Trophoblast cell (in vitro differentiated cells and primary cell): Measurements from ENCODE around the gene TNS3.

Experiments used
- DNase-seq, 2 donors: peaks; one replicate each; pipeline ENCODE4 v3.0.0-alpha.2; 2016
- H2AFZ ChIP-seq: 2 replicates; pipeline ENCODE4 v1.6.1; 2013; ENCODE audit warnings: low read length, moderate library complexity, mild to moderate bottlenecking; ENCODE audit not compliant: insufficient read depth, poor library complexity
- H2AK5ac ChIP-seq: 2 replicates; pipeline ENCODE4 v1.6.1; 2013; ENCODE audit warnings: mild to moderate bottlenecking, low read length
- H2BK120ac ChIP-seq: 2 replicates; pipeline ENCODE4 v1.6.1; 2013; ENCODE audit warnings: low read length, mild to moderate bottlenecking, moderate library complexity; ENCODE audit not compliant: insufficient read depth, poor library complexity
- H2BK12ac ChIP-seq: 2 replicates; pipeline ENCODE4 v1.6.1; 2013; ENCODE audit warnings: mild to moderate bottlenecking, low read length, moderate library complexity
- H2BK5ac ChIP-seq: 2 replicates; pipeline ENCODE4 v1.6.1; 2013; ENCODE audit warnings: low read length, low read depth, moderate library complexity, mild to moderate bottlenecking; ENCODE audit not compliant: poor library complexity
- H3K14ac ChIP-seq: 2 replicates; pipeline ENCODE4 v1.6.1; 2013; ENCODE audit warnings: mild to moderate bottlenecking, low read length
- H3K18ac ChIP-seq: 2 replicates; pipeline ENCODE4 v1.6.1; 2013; ENCODE audit warnings: mild to moderate bottlenecking, low read length
- H3K23ac ChIP-seq: 2 replicates; pipeline ENCODE4 v1.6.1; 2013; ENCODE audit warnings: low read length
- H3K27ac ChIP-seq: 2 replicates; pipeline ENCODE4 v1.5.1; 2013; ENCODE audit warnings: low read depth, mild to moderate bottlenecking, inconsistent platforms, low read length, moderate library complexity
- H3K27me3 ChIP-seq: 2 replicates; pipeline ENCODE4 v1.6.1; 2013; ENCODE audit warnings: inconsistent platforms, mild to moderate bottlenecking, low read length, moderate library complexity; ENCODE audit not compliant: insufficient read depth
- H3K36me3 ChIP-seq, 2 experiments: 1 replicate in 1 of 2; 2 replicates in 1 of 2; pipeline ENCODE4 v1.6.1; 2013; ENCODE audit warnings: low read length in 2 of 2, mild to moderate bottlenecking in 2 of 2, moderate library complexity in 1 of 2; ENCODE audit not compliant: insufficient read depth in 2 of 2, control insufficient read depth in 1 of 2
- H3K4ac ChIP-seq: 2 replicates; pipeline ENCODE4 v1.6.1; 2013; ENCODE audit warnings: low read depth, mild to moderate bottlenecking, low read length, moderate library complexity
- H3K4me1 ChIP-seq, 2 experiments: 1 replicate in 1 of 2; 2 replicates in 1 of 2; pipeline ENCODE4 v1.6.1; 2013; ENCODE audit warnings: low read length in 2 of 2, mild to moderate bottlenecking in 2 of 2, moderate library complexity in 1 of 2; ENCODE audit not compliant: insufficient read depth in 2 of 2, control insufficient read depth in 1 of 2
- H3K4me2 ChIP-seq: 2 replicates; pipeline ENCODE4 v1.6.1; 2013; ENCODE audit warnings: inconsistent platforms, mild to moderate bottlenecking, low read length, moderate library complexity
- H3K4me3 ChIP-seq: 2 replicates; pipeline ENCODE4 v1.5.1; 2013; ENCODE audit warnings: mild to moderate bottlenecking, low read depth, low read length, inconsistent platforms
- H3K79me1 ChIP-seq: one replicate; pipeline ENCODE4 v1.6.1; 2013; ENCODE audit warnings: low read length
- H3K79me2 ChIP-seq: 2 replicates; pipeline ENCODE4 v1.6.1; 2013; ENCODE audit warnings: low read length, mild to moderate bottlenecking; ENCODE audit not compliant: control insufficient read depth, insufficient read depth, poor library complexity
- H3K9ac ChIP-seq: 2 replicates; pipeline ENCODE4 v1.6.1; 2013; ENCODE audit warnings: mild to moderate bottlenecking, low read length
- H3K9me3 ChIP-seq: 2 replicates; pipeline ENCODE4 v1.6.1; 2013; ENCODE audit warnings: low read depth, mild to moderate bottlenecking, control low read depth, inconsistent platforms, low read length; ENCODE audit not compliant: insufficient read depth
- H4K12ac ChIP-seq: 2 replicates; pipeline ENCODE4 v1.6.1; 2013; ENCODE audit warnings: low read depth, mild to moderate bottlenecking, low read length, moderate library complexity
- H4K8ac ChIP-seq: 2 replicates; pipeline ENCODE4 v1.6.1; 2013; ENCODE audit warnings: low read depth, mild to moderate bottlenecking, low read length, moderate library complexity
- H4K91ac ChIP-seq: one replicate; pipeline ENCODE4 v1.6.1; 2013; ENCODE audit warnings: low read depth, mild to moderate bottlenecking, low read length, moderate library complexity
- WGBS: extraction: QIAGEN DNeasy Blood & Tissue Kit; methylation state at CpG from one replicate; pipeline ENCODE4 v1.1.7; 2013; ENCODE audit warnings: missing lambda C conversion rate; ENCODE audit not compliant: insufficient read length, insufficient coverage; ENCODE audit errors: extremely low coverage; 5-methylcytosine and 5-hydroxymethylcytosine counted together

The TNS3 gene

DNA sequence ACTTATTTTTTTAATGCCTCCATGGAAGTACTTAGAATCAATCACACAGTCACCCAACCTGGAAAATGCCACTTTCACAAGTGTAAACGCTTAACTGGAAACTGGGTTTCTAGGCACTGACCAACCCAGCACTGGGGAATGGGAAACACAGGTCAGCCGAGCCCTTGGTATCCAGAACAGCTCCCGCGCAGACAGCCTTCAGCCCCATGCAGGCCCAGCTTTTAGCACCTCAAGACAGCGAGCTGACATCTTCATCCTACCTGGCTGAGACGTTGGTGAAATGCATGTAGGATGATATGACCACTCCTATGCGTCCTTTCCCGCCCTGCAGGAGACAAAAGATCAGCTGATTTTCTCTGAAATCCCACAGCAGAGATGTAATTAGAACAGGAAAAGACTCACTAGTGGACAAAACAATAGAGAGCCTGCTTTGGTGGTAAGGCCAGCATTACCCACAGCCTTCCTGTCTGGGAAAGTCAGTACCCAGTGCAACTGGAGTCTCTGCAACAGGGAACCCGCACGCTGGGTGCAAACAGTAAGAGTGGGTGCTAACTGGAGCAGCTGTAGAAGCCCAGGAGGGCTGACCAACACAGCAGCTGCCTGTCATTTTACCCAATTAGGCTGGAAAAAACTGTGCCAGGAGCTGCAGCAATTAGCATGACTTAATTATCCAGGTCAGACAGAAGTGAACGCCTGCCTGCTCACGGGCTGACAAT lies 153.7 kb downstream of the TNS3 start:
- H3K14ac ChIP-seq: no peak overlapping the region
- no peak overlapping the region for H2BK5ac ChIP-seq
- H3K18ac ChIP-seq: peak overlapping the region; percentile 5
- no peak overlapping the region for H3K4ac ChIP-seq
- H3K4me3 ChIP-seq: no peak overlapping the region
- no peak overlapping the region for H3K9ac ChIP-seq
- H3K9me3 ChIP-seq: no peaks in the 10 kb centered on the region
- no peak overlapping the region for H2BK12ac ChIP-seq
- H3K79me2 ChIP-seq: no peaks in the 10 kb centered on the region
- no peak overlapping the region for H4K8ac ChIP-seq
- no peaks in the 10 kb centered on the region for H3K27me3 ChIP-seq
- H3K79me1 ChIP-seq: peaks cover 2% of the 10 kb centered on the region
- H2AFZ ChIP-seq: no peak overlapping the region
- H3K23ac ChIP-seq: no peak overlapping the region
- DNase-seq: no peak
- WGBS: no CpG with 5 or more reads among the region's 12 CpGs
- no peak overlapping the region for H3K4me2 ChIP-seq
- H4K12ac ChIP-seq: no peak overlapping the region
- H2BK120ac ChIP-seq: no peak overlapping the region
- no peak overlapping the region for H4K91ac ChIP-seq
- no peak overlapping the region for H3K27ac ChIP-seq
- peaks cover 0 to 6% of the 10 kb centered on the region in 2 experiments for H3K4me1 ChIP-seq
- H3K36me3 ChIP-seq: peaks cover 36 to 64% of the 10 kb centered on the region in 2 experiments
- no peak overlapping the region for H2AK5ac ChIP-seq

DNA sequence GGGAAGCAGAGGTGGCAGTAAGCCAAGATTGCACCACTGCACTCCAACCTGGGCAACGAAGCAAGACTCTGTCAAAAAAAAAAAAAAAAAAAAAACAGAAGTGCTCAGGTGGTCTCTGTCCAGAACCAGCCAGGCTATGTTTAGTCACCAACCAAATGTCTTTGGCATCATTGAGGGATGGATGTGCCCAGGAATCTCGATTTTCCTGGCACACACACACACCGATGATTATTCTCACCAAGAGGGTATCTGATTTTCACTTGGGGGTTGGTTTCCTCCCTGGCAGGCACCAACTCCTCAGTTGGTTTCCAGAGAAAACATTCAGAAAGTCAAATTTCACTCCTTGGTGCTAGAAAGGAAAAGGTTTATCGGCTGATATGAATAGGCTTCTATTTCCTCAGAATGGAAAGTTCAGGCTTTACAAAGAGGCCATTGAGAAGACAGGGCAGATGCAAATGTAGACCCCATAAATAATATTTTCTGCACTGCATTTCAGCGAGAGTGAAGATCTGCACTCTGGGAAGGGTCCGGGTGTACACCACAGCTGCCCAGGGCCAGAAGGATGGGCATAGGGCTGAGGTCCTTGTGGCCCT lies 154.8 kb downstream of the TNS3 start:
- no peak overlapping the region for H3K4me3 ChIP-seq
- no peaks in the 10 kb centered on the region for H3K27me3 ChIP-seq
- H3K18ac ChIP-seq: no peak overlapping the region
- H3K79me1 ChIP-seq: peaks cover 2% of the 10 kb centered on the region
- no peak overlapping the region for H2AK5ac ChIP-seq
- no peak overlapping the region for H3K9ac ChIP-seq
- no peaks in the 10 kb centered on the region for H3K9me3 ChIP-seq
- no peak overlapping the region for H3K14ac ChIP-seq
- H3K4me2 ChIP-seq: no peak overlapping the region
- no peak overlapping the region for H2BK5ac ChIP-seq
- no peak overlapping the region for H2AFZ ChIP-seq
- peaks cover 40 to 62% of the 10 kb centered on the region in 2 experiments for H3K36me3 ChIP-seq
- peaks cover 0 to 6% of the 10 kb centered on the region in 2 experiments for H3K4me1 ChIP-seq
- no peak overlapping the region for H4K8ac ChIP-seq
- H3K4ac ChIP-seq: no peak overlapping the region
- H2BK12ac ChIP-seq: no peak overlapping the region
- DNase-seq: no peak
- no peak overlapping the region for H4K12ac ChIP-seq
- WGBS: no CpG with 5 or more reads among the region's 6 CpGs
- H4K91ac ChIP-seq: no peak overlapping the region
- H3K27ac ChIP-seq: no peak overlapping the region
- no peak overlapping the region for H3K23ac ChIP-seq
- no peak overlapping the region for H2BK120ac ChIP-seq
- H3K79me2 ChIP-seq: no peaks in the 10 kb centered on the region

GRCh38 chr7:47424523-47424922 lies 157.4 kb downstream of the TNS3 start:
- no peak overlapping the region for H3K27ac ChIP-seq
- no peak overlapping the region for H3K23ac ChIP-seq
- H4K8ac ChIP-seq: no peak overlapping the region
- H3K18ac ChIP-seq: peak overlapping the region; percentile 34
- no peak overlapping the region for H4K12ac ChIP-seq
- no peak overlapping the region for H3K14ac ChIP-seq
- H2BK12ac ChIP-seq: no peak overlapping the region
- no CpG with 5 or more reads among the region's 4 CpGs for WGBS
- H3K4ac ChIP-seq: no peak overlapping the region
- peaks cover 56 to 80% of the 10 kb centered on the region in 2 experiments for H3K36me3 ChIP-seq
- peaks cover 0 to 6% of the 10 kb centered on the region in 2 experiments for H3K4me1 ChIP-seq
- no peak overlapping the region for H2AFZ ChIP-seq
- no peaks in the 10 kb centered on the region for H3K79me2 ChIP-seq
- no peak overlapping the region for H2AK5ac ChIP-seq
- H3K9ac ChIP-seq: no peak overlapping the region
- no peak overlapping the region for H4K91ac ChIP-seq
- peaks cover 3% of the 10 kb centered on the region for H3K9me3 ChIP-seq
- no peaks in the 10 kb centered on the region for H3K27me3 ChIP-seq
- no peak for DNase-seq
- H3K4me2 ChIP-seq: no peak overlapping the region
- H3K79me1 ChIP-seq: peaks cover 2% of the 10 kb centered on the region
- no peak overlapping the region for H2BK120ac ChIP-seq
- no peak overlapping the region for H3K4me3 ChIP-seq
- H2BK5ac ChIP-seq: no peak overlapping the region

DNA sequence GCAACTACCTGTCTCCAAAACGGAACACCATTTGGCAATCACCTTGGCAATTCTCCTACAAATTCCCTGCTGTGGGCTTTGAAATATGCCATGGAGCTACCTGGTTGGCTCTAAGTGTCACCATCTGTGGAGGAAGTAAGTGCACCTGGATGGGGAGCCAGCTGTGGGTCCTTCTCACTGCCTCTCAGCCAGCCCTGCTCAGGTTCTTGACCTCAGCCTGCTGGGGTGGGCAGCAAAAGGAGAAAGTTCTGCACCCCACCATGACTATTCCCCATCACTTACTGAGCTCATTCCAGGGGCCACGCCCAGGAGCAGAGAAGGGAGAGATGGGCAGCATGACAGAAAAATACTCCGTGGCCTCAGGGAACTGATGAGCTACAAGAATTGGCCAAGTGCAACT lies 158.7 kb downstream of the TNS3 start:
- H2BK5ac ChIP-seq: no peak overlapping the region
- H3K14ac ChIP-seq: no peak overlapping the region
- H3K4me1 ChIP-seq: no peaks in the 10 kb centered on the region
- H2BK120ac ChIP-seq: no peak overlapping the region
- WGBS: no CpG with 5 or more reads among the region's 3 CpGs
- H4K12ac ChIP-seq: no peak overlapping the region
- no peak overlapping the region for H3K18ac ChIP-seq
- H3K4ac ChIP-seq: no peak overlapping the region
- H3K79me1 ChIP-seq: no peaks in the 10 kb centered on the region
- H2AK5ac ChIP-seq: no peak overlapping the region
- no peak overlapping the region for H3K9ac ChIP-seq
- H3K4me2 ChIP-seq: no peak overlapping the region
- peaks cover 3% of the 10 kb centered on the region for H3K9me3 ChIP-seq
- no peak overlapping the region for H2AFZ ChIP-seq
- no peak overlapping the region for H4K8ac ChIP-seq
- no peak for DNase-seq
- no peak overlapping the region for H3K27ac ChIP-seq
- H2BK12ac ChIP-seq: no peak overlapping the region
- H3K79me2 ChIP-seq: no peaks in the 10 kb centered on the region
- no peaks in the 10 kb centered on the region for H3K27me3 ChIP-seq
- no peak overlapping the region for H3K4me3 ChIP-seq
- H3K36me3 ChIP-seq: peaks cover 57 to 79% of the 10 kb centered on the region in 2 experiments
- H3K23ac ChIP-seq: no peak overlapping the region
- H4K91ac ChIP-seq: no peak overlapping the region
